Colonic mucosa (tissue), 4 donors: ENCODE measurements around the gene CLASP1. TPM values are rescaled to one million over a fixed set of nuclear protein-coding genes. Genes with fewer than 3 reads are reported as not detected.

Experiments
- DNase-seq: peaks from one replicate; pipeline ENCODE4 v3.0.0-alpha.2; 2020
- H3K27ac ChIP-seq: fragments of 200-600 bp; one replicate; pipeline ENCODE4 v1.8.0; 2021
- H3K27me3 ChIP-seq: fragments of 200-600 bp; one replicate; pipeline ENCODE4 v1.8.0; 2021
- H3K36me3 ChIP-seq: fragments of 200-600 bp; one replicate; pipeline ENCODE4 v1.8.0; 2021
- H3K4me1 ChIP-seq: fragments of 200-600 bp; one replicate; pipeline ENCODE4 v1.8.0; 2021; ENCODE audit warnings: mild to moderate bottlenecking
- H3K4me3 ChIP-seq: fragments of 200-600 bp; one replicate; pipeline ENCODE4 v1.8.0; 2021
- H3K9ac ChIP-seq, 2 donors: one replicate each; pipeline ENCODE4 v1.7.0; 2013; ENCODE audit warnings: control low read depth in 2 of 2, low read depth in 2 of 2, low read length in 2 of 2
- H3K9me3 ChIP-seq: fragments of 200-600 bp; one replicate; pipeline ENCODE4 v1.8.0; 2021
- intact Hi-C: fragments of 100-400 bp; cut with DNase I; formaldehyde crosslinking; loops from one replicate; pipeline ENCODE4 v1.14.1; 2022
- total RNA-seq, 2 donors: library from RNA; stranded (reverse); fragmentation: NEBNext Ultra II Directional in 1 of 2; extraction: Animal tissue kit (Norgen Biotek cat#: 25700) in 1 of 2; gene quantifications; one replicate each; pipeline ENCODE4 v1.2.1, GENCODE V29; 2021
- TF ChIP-seq, protein P1 (sequence below): fragments of 200-600 bp; IDR thresholded peaks from one replicate; pipeline ENCODE4 v1.8.0; 2022; ENCODE audit warnings: antibody characterized with exemption, mild to moderate bottlenecking
- donor health status: healthy.
- donor health status: DM: no; HTN: no; CAD: no.
- donor health status: DM: no; HTN: no; CAD: no.

CLASP1 gene
- total RNA-seq, 2 donors from 2014 or later: 30.3 to 32.3 TPM

DNA sequence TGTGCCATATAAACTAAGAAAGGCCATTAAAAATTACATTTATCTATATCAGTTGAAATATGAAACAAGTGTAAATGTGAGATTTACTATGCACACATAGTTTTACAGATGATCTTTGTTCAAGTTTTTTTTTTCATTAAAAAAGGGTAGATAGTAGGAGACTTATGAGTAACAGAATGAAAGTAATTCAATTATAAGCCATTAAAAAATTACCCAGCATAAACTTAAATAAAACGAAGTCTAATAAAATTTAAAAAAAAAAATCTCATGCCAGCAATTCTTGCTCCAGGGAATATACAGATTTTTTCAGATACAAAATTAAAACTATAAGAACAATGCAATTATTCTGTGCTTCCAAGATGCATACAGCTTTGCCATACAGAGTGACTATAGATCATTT lies 236.9 kb downstream of the CLASP1 start:
- H3K27ac ChIP-seq: no peak overlapping the region
- intact Hi-C loops: no loop called here
- no peak for DNase-seq
- no peaks in the 10 kb centered on the region for H3K27me3 ChIP-seq
- H3K4me1 ChIP-seq: no peaks in the 10 kb centered on the region
- TF ChIP-seq, protein P1, sequence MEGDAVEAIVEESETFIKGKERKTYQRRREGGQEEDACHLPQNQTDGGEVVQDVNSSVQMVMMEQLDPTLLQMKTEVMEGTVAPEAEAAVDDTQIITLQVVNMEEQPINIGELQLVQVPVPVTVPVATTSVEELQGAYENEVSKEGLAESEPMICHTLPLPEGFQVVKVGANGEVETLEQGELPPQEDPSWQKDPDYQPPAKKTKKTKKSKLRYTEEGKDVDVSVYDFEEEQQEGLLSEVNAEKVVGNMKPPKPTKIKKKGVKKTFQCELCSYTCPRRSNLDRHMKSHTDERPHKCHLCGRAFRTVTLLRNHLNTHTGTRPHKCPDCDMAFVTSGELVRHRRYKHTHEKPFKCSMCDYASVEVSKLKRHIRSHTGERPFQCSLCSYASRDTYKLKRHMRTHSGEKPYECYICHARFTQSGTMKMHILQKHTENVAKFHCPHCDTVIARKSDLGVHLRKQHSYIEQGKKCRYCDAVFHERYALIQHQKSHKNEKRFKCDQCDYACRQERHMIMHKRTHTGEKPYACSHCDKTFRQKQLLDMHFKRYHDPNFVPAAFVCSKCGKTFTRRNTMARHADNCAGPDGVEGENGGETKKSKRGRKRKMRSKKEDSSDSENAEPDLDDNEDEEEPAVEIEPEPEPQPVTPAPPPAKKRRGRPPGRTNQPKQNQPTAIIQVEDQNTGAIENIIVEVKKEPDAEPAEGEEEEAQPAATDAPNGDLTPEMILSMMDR: no peak
- H3K9ac ChIP-seq: no peak overlapping the region
- no peaks in the 10 kb centered on the region for H3K9me3 ChIP-seq
- H3K4me3 ChIP-seq: no peak overlapping the region
- H3K36me3 ChIP-seq: peaks cover 5% of the 10 kb centered on the region

DNA sequence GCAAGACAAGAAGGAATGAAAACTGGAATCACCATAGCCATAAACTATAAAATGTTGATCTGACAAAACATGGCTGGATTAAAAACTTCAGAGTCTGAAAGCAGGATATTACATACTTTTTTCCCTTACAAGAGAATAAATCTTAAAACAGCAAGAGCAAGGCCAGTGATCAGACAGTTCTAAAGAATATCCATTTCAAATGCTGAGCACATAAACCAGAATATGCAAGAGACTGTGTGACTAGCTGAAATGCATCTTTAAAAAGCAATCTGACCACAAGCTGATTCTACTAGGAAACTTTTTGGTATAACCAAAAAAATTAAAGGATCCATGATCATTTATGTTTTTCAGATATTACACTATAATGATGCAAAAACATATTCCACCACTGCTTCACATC lies 239.3 kb downstream of the CLASP1 start:
- DNase-seq: no peak
- Histone ChIP-seq H3K4me1 (no peaks in the 10 kb centered on the region), H3K4me3 (no peak overlapping the region), H3K9ac (no peak overlapping the region), H3K9me3 (no peaks in the 10 kb centered on the region), H3K36me3 (peaks cover 9% of the 10 kb centered on the region), H3K27me3 (no peaks in the 10 kb centered on the region), H3K27ac (no peak overlapping the region)
- intact Hi-C loops: no loop called here
- TF ChIP-seq, protein P1: no peak

DNA sequence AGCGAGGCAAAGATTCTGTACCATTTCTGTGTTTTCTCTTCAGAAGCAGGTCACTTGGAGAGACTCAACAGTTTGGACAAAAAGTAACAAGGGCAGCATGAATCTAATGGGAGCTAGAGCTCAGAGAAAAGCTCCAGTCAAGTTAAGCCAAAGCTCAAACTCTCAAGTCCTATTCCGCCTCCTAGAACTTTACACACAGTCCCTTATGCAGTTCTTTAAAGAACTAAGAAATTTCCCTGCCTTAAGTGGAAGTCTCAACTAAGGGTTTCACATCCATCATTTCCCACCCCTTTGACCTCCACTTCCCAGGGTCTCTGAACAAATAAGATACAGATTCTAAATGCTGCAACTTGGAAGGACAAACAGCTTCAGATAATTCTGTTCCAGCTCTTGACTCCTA lies 239.9 kb downstream of the CLASP1 start:
- Histone ChIP-seq H3K27me3 (no peaks in the 10 kb centered on the region), H3K4me1 (no peaks in the 10 kb centered on the region), H3K27ac (no peak overlapping the region), H3K9me3 (no peaks in the 10 kb centered on the region), H3K4me3 (no peak overlapping the region), H3K36me3 (peaks cover 9% of the 10 kb centered on the region), H3K9ac (no peak overlapping the region)
- DNase-seq: no peak
- TF ChIP-seq, protein P1: no peak
- intact Hi-C loops: no loop called here

DNA sequence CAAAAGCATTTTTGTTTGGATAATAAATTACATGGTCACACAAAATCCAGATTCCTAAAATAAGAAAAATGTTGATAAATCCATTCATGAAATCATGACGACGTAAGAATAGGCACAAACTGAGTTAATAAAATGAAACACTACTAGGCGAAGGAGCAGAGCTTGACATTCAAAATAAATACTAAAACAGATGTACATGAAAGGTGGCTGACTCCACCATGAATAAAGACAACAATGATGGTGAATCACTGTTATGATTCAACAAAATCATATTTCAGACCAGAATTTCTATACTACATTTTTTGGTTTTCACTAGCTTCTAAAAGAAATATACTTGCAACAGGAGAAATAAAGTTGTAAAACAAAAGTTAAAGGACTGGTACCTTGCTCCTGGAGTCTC lies 240.6 kb downstream of the CLASP1 start:
- H3K4me1 ChIP-seq: no peaks in the 10 kb centered on the region
- intact Hi-C loops: no loop called here
- peaks cover 9% of the 10 kb centered on the region for H3K36me3 ChIP-seq
- no peaks in the 10 kb centered on the region for H3K9me3 ChIP-seq
- H3K27ac ChIP-seq: no peak overlapping the region
- no peak overlapping the region for H3K9ac ChIP-seq
- DNase-seq: no peak
- H3K4me3 ChIP-seq: no peak overlapping the region
- TF ChIP-seq, protein P1: no peak
- H3K27me3 ChIP-seq: no peaks in the 10 kb centered on the region

DNA sequence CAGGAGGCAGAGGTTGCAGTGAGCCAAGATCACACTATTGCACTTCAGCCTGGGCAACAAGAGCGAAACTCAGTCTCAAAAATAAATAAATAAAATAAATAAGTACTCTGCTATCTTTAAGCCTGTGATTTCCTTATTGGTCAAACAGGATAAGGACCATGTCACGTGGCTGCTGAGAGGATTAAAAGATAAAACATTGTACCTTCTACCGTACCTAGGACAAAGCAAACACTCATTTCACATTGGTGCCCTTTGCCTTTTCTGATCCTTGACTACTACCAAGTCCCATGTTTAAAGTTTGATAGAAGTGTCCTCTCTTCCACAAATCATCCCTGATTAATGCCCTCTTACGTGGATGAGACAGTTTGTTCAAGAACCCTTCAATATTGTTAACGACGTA lies 244.0 kb downstream of the CLASP1 start:
- H3K27ac ChIP-seq: no peak overlapping the region
- H3K4me1 ChIP-seq: no peaks in the 10 kb centered on the region
- TF ChIP-seq, protein P1: no peak
- peaks cover 4% of the 10 kb centered on the region for H3K36me3 ChIP-seq
- no peaks in the 10 kb centered on the region for H3K9me3 ChIP-seq
- H3K27me3 ChIP-seq: no peaks in the 10 kb centered on the region
- H3K9ac ChIP-seq: no peak overlapping the region
- intact Hi-C loops: no loop called here
- DNase-seq: no peak
- no peak overlapping the region for H3K4me3 ChIP-seq

DNA sequence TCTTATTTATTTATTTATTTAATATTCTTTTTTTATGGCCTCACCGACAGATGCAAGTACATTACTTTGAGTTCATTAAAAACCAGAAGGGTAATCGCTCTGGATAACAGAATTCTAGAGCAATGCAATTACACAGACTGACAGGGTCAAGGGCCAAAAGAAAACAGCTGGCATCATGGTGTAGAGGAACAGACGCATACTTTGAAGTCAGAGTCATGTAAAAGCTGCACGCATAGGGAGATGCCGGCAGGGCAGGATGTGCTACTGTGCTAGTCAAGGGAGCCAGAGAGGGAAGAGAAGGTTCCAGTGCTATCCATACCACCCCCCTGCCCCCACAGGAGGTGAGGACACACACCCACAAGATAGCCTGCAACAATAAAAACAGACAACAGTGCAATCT lies 249.1 kb downstream of the CLASP1 start:
- no peak overlapping the region for H3K9ac ChIP-seq
- H3K36me3 ChIP-seq: no peaks in the 10 kb centered on the region
- no peak overlapping the region for H3K27ac ChIP-seq
- H3K4me3 ChIP-seq: no peak overlapping the region
- H3K4me1 ChIP-seq: no peaks in the 10 kb centered on the region
- intact Hi-C loops: loop anchor here (5.0 kb wide), 1 partner anchor 317 kb away; no protein-coding TSS in a partner anchor
- TF ChIP-seq, protein P1: no peak
- H3K27me3 ChIP-seq: no peaks in the 10 kb centered on the region
- no peak for DNase-seq
- H3K9me3 ChIP-seq: no peaks in the 10 kb centered on the region
